HEK293 (cell line): ENCODE results near the gene GLYATL1B.

Experiments used
- CTCF ChIA-PET: fragments of 350-600 bp; formaldehyde crosslinking; extraction: SDS; loops from one replicate; lab custom pipeline; 2021; ENCODE audit warnings: antibody characterized with exemption; lab: Yijun Ruan, JAX
- POLR2A ChIA-PET: fragments of 300-600 bp; formaldehyde crosslinking; extraction: SDS; loops from one replicate; lab custom pipeline; 2020; ENCODE audit warnings: antibody characterized with exemption, inconsistent platforms; lab: Yijun Ruan, JAX
- H3K27ac ChIP-seq: fragments of 200-500 bp; sonication (Bioruptor generic); 2 replicates; pipeline ENCODE4 v1.5.1; 2014; ENCODE audit warnings: low read depth, low read length, control low read depth, inconsistent platforms; ENCODE audit errors: extremely low read depth
- H3K36me3 ChIP-seq, 2 experiments: fragments of 200-500 bp in 1 of 2; sonication (Bioruptor generic) in 1 of 2; 1 replicate in 1 of 2; 2 replicates in 1 of 2; pipeline ENCODE4 v1.5.1; 2014 to 2017; ENCODE audit warnings: inconsistent platforms in 2 of 2, low read length in 2 of 2; ENCODE audit not compliant: control insufficient read depth in 2 of 2, insufficient read depth in 1 of 2
- H3K4me1 ChIP-seq: fragments of 200-500 bp; sonication (Bioruptor generic); 2 replicates; pipeline ENCODE4 v1.5.1; 2014; ENCODE audit warnings: mild to moderate bottlenecking, low read length, inconsistent platforms; ENCODE audit not compliant: control insufficient read depth, insufficient read depth
- H3K4me3 ChIP-seq: 2 replicates; pipeline ENCODE4 v1.5.1; 2011; ENCODE audit warnings: low read depth, mild to moderate bottlenecking, control low read depth, low read length, moderate library complexity
- H3K9me3 ChIP-seq: fragments of 200-500 bp; sonication (Bioruptor generic); 2 replicates; pipeline ENCODE4 v1.5.1; 2014; ENCODE audit warnings: low read depth, low read length, inconsistent platforms; ENCODE audit not compliant: control insufficient read depth, insufficient read depth
- SCRT2 ChIP-seq: fragments of 450-650 bp; formaldehyde crosslinking; IDR thresholded peaks from 2 replicates; pipeline ENCODE4 v1.5.1; 2016; ENCODE audit warnings: missing biosample characterization, missing genetic modification characterization
- ZNF23 ChIP-seq: fragments of 450-650 bp; formaldehyde crosslinking; IDR thresholded peaks from 2 replicates; pipeline ENCODE4 v1.5.1; 2016; ENCODE audit warnings: missing biosample characterization, missing genetic modification characterization, borderline replicate concordance

GLYATL1B gene

DNA sequence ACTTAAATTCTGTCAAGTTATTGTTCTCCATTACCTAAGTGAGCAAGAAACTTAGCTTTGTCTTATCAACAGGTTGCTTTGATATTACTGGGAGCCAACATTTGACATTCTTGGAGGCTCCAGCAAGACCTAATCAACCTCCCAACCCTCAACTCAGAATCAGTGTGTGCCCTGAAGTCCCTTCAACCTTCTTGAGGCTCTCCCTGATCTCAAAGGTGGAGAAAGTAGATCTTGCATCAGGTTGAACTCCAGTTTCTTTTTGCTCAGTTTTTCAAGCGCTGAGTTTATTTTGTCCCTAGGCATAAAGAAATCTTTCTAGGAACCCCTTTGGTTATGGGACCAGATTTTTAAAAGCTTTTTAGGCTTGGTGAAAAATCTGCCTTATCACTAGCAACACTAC is 58.0 kb downstream of the GLYATL1B start:
- POLR2A ChIA-PET, result no interaction called here
- CTCF ChIA-PET, result interaction anchor here (0.8 to 5.3 kb wide), 3 partner anchors 9 to 415 kb away, joined by 3 to 37 read pairs (median 11); no protein-coding TSS in a partner anchor
- H3K27ac ChIP-seq, result no peak overlapping the region
- no peak for TF ChIP-seq ZNF23 (tag by site-specific recombination)
- TF ChIP-seq SCRT2 (tag by site-specific recombination), result peak; percentile 79
- H3K36me3 ChIP-seq, result no peaks in the 10 kb centered on the region
- H3K4me1 ChIP-seq, result no peaks in the 10 kb centered on the region
- no peak overlapping the region for H3K4me3 ChIP-seq
- H3K9me3 ChIP-seq, result no peaks in the 10 kb centered on the region
